ENCODE data around the gene TEX48. TPM values are rescaled to one million over a fixed set of nuclear protein-coding genes. Genes with fewer than 3 reads are reported as not detected.

Gene TEX48
- total RNA-seq, 1 experiment from 2014 or later = not detected

DNA sequence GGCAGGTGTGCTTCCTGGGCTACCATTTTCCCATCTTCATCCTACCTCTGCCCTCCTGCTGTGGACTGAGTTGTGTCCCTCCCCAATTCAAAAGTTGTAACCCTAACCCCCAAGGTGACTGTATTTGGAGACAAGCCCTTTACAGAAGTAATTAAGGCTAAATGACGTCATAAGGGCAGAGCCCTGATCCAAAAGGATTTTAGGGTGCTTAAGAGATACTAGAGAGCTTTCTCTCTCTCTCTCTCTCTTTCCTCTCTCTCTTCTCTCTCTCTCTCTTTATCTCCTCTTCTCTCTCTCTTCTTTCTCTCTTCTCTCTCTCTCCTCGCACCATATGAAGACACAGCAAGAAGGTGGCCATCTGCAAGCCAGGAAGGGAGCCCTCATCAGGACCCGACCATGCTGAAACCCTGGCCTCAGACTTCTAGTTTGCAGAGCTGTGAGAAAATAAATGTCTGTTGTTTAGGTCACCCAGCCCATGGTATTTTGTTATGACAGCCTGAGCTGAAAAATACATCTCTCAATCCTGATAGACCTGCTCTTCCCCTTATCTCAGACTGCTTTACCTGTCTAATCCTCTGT, 36.0 kb upstream of the TEX48 start:
- no peaks in the 10 kb centered on the region for H3K36me3 Mint-ChIP-seq
- H3K27me3 Mint-ChIP-seq (ENCODE audit: low read depth) = peaks cover 58% of the 10 kb centered on the region
- peaks cover 3% of the 10 kb centered on the region; the same call in 1 of the 2 replicates for H3K4me1 Mint-ChIP-seq
- H3K9me3 Mint-ChIP-seq = peaks cover 6% of the 10 kb centered on the region; the same call in 1 of the 2 replicates
- no peak for ATAC-seq
- H3K4me3 Mint-ChIP-seq = no peak overlapping the region
- TF ChIP-seq, protein P1, sequence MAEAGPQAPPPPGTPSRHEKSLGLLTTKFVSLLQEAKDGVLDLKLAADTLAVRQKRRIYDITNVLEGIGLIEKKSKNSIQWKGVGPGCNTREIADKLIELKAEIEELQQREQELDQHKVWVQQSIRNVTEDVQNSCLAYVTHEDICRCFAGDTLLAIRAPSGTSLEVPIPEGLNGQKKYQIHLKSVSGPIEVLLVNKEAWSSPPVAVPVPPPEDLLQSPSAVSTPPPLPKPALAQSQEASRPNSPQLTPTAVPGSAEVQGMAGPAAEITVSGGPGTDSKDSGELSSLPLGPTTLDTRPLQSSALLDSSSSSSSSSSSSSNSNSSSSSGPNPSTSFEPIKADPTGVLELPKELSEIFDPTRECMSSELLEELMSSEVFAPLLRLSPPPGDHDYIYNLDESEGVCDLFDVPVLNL (CRISPR knock-in tag; IDR thresholded peaks at IDR 0.05; ENCODE audit: borderline replicate concordance, low read depth) = no peak
- no peak for TF ChIP-seq TCF7 (CRISPR knock-in tag; IDR thresholded peaks at IDR 0.05; ENCODE audit: low read depth)
- TF ChIP-seq NR3C1 (CRISPR knock-in tag; conservative IDR thresholded peaks at IDR 0.05; ENCODE audit: low read depth) = no peak
- no peak for TF ChIP-seq OVOL2 (CRISPR knock-in tag; IDR thresholded peaks at IDR 0.05; ENCODE audit: borderline replicate concordance)
- no peak for TF ChIP-seq GTF2I (CRISPR knock-in tag; conservative IDR thresholded peaks at IDR 0.05)
- no peak for TF ChIP-seq TP53 (CRISPR knock-in tag; IDR thresholded peaks at IDR 0.05)
- no peak for TF ChIP-seq ZNF219 (CRISPR knock-in tag; IDR thresholded peaks at IDR 0.05; ENCODE audit: borderline replicate concordance)
- TF ChIP-seq, protein P2, sequence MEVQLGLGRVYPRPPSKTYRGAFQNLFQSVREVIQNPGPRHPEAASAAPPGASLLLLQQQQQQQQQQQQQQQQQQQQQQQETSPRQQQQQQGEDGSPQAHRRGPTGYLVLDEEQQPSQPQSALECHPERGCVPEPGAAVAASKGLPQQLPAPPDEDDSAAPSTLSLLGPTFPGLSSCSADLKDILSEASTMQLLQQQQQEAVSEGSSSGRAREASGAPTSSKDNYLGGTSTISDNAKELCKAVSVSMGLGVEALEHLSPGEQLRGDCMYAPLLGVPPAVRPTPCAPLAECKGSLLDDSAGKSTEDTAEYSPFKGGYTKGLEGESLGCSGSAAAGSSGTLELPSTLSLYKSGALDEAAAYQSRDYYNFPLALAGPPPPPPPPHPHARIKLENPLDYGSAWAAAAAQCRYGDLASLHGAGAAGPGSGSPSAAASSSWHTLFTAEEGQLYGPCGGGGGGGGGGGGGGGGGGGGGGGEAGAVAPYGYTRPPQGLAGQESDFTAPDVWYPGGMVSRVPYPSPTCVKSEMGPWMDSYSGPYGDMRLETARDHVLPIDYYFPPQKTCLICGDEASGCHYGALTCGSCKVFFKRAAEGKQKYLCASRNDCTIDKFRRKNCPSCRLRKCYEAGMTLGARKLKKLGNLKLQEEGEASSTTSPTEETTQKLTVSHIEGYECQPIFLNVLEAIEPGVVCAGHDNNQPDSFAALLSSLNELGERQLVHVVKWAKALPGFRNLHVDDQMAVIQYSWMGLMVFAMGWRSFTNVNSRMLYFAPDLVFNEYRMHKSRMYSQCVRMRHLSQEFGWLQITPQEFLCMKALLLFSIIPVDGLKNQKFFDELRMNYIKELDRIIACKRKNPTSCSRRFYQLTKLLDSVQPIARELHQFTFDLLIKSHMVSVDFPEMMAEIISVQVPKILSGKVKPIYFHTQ (CRISPR knock-in tag; IDR thresholded peaks at IDR 0.05) = no peak
- TF ChIP-seq, protein P3, sequence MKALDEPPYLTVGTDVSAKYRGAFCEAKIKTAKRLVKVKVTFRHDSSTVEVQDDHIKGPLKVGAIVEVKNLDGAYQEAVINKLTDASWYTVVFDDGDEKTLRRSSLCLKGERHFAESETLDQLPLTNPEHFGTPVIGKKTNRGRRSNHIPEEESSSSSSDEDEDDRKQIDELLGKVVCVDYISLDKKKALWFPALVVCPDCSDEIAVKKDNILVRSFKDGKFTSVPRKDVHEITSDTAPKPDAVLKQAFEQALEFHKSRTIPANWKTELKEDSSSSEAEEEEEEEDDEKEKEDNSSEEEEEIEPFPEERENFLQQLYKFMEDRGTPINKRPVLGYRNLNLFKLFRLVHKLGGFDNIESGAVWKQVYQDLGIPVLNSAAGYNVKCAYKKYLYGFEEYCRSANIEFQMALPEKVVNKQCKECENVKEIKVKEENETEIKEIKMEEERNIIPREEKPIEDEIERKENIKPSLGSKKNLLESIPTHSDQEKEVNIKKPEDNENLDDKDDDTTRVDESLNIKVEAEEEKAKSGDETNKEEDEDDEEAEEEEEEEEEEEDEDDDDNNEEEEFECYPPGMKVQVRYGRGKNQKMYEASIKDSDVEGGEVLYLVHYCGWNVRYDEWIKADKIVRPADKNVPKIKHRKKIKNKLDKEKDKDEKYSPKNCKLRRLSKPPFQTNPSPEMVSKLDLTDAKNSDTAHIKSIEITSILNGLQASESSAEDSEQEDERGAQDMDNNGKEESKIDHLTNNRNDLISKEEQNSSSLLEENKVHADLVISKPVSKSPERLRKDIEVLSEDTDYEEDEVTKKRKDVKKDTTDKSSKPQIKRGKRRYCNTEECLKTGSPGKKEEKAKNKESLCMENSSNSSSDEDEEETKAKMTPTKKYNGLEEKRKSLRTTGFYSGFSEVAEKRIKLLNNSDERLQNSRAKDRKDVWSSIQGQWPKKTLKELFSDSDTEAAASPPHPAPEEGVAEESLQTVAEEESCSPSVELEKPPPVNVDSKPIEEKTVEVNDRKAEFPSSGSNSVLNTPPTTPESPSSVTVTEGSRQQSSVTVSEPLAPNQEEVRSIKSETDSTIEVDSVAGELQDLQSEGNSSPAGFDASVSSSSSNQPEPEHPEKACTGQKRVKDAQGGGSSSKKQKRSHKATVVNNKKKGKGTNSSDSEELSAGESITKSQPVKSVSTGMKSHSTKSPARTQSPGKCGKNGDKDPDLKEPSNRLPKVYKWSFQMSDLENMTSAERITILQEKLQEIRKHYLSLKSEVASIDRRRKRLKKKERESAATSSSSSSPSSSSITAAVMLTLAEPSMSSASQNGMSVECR (CRISPR knock-in tag; IDR thresholded peaks at IDR 0.05; ENCODE audit: borderline replicate concordance) = no peak
- no peak for DNase-seq (ENCODE audit: low spot score)
- no peak overlapping the region for H3K27ac Mint-ChIP-seq
- POLR2A ChIA-PET = no interaction called here
- CTCF ChIA-PET = no interaction called here

DNA sequence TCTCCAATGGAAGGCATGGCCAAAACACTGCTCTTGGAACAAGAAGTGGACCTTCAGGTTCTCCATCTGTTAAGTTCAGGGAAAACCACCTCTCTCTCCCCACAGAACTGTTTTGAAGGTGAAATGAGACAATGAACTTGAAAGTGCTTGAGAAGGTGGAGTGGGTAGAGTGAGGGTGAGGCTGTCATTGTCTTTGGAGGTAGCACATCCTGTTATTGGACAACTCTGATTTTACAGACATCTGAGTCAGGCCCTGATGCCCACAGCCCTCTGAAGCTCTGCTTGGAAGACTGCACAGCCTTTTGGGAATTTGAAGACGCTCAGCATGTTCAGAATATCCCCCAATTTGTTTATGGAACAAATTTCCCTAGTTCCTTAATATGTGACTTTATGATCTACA, 27.6 kb upstream of the TEX48 start:
- ATAC-seq (no peak), DNase-seq (ENCODE audit: low spot score) (no peak)
- H3K27ac Mint-ChIP-seq = no peak overlapping the region
- H3K4me1 Mint-ChIP-seq = no peaks in the 10 kb centered on the region
- no peaks in the 10 kb centered on the region for H3K9me3 Mint-ChIP-seq
- POLR2A ChIA-PET = no interaction called here
- H3K4me3 Mint-ChIP-seq = no peak overlapping the region
- H3K36me3 Mint-ChIP-seq = no peaks in the 10 kb centered on the region
- CTCF ChIA-PET = interaction anchor here (0.8 to 1.5 kb wide), 2 partner anchors 197 to 200 kb away, joined by 3 to 4 read pairs; no protein-coding TSS in a partner anchor
- peaks cover 35% of the 10 kb centered on the region for H3K27me3 Mint-ChIP-seq (ENCODE audit: low read depth)
- TF ChIP-seq NR1H2 (CRISPR knock-in tag; IDR thresholded peaks at IDR 0.05) = no peak
- no peak for TF ChIP-seq TEAD4 (CRISPR knock-in tag; IDR thresholded peaks at IDR 0.05)
- TF ChIP-seq, protein P4, sequence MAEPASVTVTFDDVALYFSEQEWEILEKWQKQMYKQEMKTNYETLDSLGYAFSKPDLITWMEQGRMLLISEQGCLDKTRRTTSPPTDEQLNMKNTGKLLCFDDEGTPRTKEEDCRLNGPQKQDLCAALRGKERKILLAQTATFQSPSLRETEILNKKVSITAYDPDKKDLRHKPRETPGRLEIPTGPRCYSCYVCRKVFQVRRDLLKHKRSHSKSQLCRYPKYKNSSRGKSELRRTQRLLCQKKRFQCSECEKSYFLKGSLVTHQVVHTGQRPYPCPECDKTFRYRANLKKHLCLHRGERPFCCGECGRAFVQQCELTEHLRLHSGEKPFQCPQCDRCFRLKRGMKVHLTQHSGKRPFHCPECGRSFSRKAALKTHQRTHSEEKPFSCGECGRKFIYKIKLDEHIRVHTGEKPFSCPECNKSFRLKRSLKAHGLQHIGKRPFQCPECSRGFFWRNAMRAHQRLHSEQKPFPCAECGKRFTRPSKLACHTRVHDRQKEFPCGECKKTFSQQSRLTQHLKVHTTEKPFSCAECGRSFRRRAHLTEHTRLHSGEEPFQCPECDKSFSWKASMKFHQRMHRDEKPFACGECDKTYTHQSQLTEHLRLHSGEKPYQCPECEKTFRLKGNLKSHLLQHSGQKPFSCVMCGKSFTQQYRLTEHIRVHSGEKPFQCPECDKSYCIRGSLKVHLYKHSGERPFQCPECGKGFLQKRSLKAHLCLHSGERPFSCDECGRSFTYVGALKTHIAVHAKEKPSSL (CRISPR knock-in tag; conservative IDR thresholded peaks at IDR 0.05) = no peak
